Karpas-422 (cell line): ENCODE measurements around the gene ICE2. TPM values are rescaled to one million over a fixed set of nuclear protein-coding genes. Genes with fewer than 3 reads are reported as not detected.

ENCODE experiments used
- small RNA-seq: library from RNA; depleted of rRNA; stranded (forward); fragments of <200 nt; gene quantifications from one replicate; pipeline ENCODE3, GENCODE V24; 2014
- total RNA-seq: library from RNA; depleted of rRNA; stranded (reverse); fragments of >200 nt; shearing (Covaris generic); gene quantifications from 2 replicates; pipeline ENCODE4 v1.2.3, GENCODE V29; 2014; ENCODE audit warnings: low replicate concordance; rRNA removed

ICE2 gene
- total RNA-seq, 1 experiment from 2014 or later, result 66.3 TPM

Small RNAs within 50 kb of the gene (small RNA-seq; reads per million reads assigned to genes)
- not detected for gene AC087385.3

Other genes starting within 250 kb of the ICE2 start
- 5.5 and 6.7 TPM in 2 replicates for gene ANXA2, start 81.2 kb downstream of the ICE2 start, total RNA-seq